Measurements from ENCODE around the gene RUNX2. TPM values are rescaled to one million over a fixed set of nuclear protein-coding genes. Genes with fewer than 3 reads are reported as not detected.

Gene RUNX2
- total and polyA plus RNA-seq, 2 of the 8 experiments (the other 6 are each of a cell fraction or from before 2014, with no cell fraction given): 0.26 to 1.2 TPM

GRCh38 chr6:45483021-45483420, 154.9 kb downstream of the RUNX2 start (continued):
- no peak for TF ChIP-seq CHD7 (IDR thresholded peaks at IDR 0.05; ENCODE audit: insufficient replicate concordance, low read length)
- no peak for TF ChIP-seq KDM5A (IDR thresholded peaks at IDR 0.05; ENCODE audit: low read length)
- no peak for TF ChIP-seq TEAD4 (IDR thresholded peaks at IDR 0.05; ENCODE audit: low read depth, low read length)
- TF ChIP-seq HDAC6 (IDR thresholded peaks at IDR 0.05; ENCODE audit: low read depth, low read length): no peak
- no peak for TF ChIP-seq E2F6 (IDR thresholded peaks at IDR 0.05)
- TF ChIP-seq CBX5 (IDR thresholded peaks at IDR 0.05; ENCODE audit: low read depth, low read length): no peak
- TF ChIP-seq BRCA1 (IDR thresholded peaks at IDR 0.05; ENCODE audit: low read depth, low read length): no peak
- no peak for TF ChIP-seq RAD21 (IDR thresholded peaks at IDR 0.05 in 1 of 2, conservative IDR thresholded peaks at IDR 0.05 in 1 of 2; ENCODE audit: low read depth in 2 of 2, low read length in 2 of 2)
- TF ChIP-seq KDM1A (IDR thresholded peaks at IDR 0.05; ENCODE audit: borderline replicate concordance, low read length): no peak
- TF ChIP-seq SIX5 (IDR thresholded peaks at IDR 0.05; ENCODE audit: low read depth, low read length): no peak
- TF ChIP-seq SP2 (IDR thresholded peaks at IDR 0.05; ENCODE audit: low read length): no peak

All from H1 (cell line).